ENCODE results near the gene PLTP.
A peak's percentile ranks its signal among the peaks of the same experiment; 100 is the strongest.
"Not testable (repeated sequence)": the region's sequence is repeated elsewhere in the genome, so short reads cannot be mapped to it uniquely, and the experiment has no call there.

Gene PLTP

DNA sequence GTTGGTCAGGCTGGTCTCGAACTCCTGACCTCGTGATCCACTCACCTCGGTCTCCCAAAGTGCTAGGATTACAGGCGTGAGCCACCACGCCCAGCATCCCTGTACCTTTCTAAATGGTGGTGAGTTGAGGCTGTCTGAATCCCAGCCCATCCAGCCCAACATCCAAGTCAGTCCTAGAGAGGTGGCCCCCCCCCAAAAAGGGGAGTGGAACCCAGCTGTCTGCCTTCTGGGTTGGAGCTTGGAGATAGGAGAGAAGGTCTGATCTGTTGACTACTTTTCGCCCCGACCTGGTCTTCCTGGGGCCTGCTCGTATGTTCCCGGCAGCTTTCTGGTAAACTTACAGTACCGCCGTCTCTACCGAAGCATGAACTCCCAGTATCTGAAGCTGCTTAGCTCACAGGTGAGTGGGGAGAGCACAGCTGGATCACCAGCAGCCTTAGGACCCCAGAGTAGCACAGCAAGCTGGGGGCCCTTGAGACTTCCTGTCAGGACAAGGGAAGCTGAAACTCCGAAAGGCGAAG is 15.3 kb downstream of the PLTP start:
- no peak for DNase-seq

DNA sequence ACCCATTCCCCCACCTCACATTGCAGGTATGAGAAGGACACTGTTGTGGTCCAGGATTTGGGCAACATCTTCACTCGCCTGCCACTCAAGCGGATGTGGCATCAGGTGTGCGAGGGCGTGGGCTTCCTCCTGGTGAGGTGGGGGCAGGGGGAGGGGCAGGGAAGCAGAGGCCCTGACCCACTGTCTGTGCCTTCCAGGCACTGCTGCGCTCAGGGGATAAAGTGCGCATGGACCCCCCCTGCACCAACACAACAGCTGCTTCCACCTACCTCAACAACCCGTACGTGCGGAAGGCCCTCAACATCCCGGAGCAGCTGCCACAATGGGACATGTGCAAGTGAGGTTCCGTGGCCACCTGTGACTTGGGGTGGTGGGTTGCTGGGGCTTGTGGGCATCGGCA is 17.2 kb downstream of the PLTP start:
- no peak for DNase-seq

DNA sequence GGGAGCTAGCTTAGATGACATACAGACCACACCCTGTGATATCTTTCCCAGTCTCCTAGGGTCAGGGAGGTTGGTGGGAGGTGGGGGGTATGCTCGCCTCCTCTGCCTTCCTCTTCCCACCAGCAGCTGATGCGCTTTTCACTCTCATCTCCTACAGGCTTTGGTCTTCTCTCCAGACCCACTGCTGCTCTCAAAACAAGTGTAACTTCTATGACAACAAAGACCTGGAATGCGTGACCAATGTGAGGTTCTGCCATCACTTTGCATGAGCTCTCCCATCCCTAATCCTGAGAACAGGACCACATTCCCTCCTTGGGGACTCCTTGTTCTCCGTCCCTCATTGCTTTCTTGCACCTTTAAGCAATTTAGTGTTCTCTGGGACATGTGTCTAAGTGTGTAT is 18.1 kb downstream of the PLTP start:
- no peak for DNase-seq

DNA sequence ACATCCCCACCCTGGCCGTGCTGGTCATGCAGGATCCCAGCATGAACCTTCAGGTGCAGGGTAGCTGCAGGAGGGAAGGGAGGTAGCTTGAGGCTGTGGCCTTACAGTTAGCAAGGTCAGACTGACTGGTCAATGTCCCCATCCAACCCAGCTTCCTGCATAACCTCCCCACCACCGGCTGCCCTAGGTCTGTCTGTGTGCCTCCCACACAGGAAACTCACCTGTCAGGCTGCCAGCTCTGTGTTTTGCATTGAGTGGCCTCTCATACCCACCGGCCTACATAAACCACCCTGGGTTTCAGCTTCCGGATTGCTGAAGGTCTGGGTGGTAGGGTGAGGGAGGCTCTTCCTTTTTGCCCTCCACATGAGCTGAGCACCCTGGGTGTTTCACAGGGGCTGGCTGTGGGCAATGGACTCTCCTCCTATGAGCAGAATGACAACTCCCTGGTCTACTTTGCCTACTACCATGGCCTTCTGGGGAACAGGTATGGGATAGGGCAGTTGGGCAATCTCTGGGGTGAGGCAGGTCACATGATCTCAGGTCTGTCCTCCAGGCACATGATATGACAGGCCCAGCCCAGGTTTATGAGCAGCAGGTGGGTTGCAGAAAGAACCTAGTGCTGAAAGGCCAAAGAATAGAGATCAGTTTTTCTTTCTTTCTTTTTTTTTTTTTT is 19.0 kb downstream of the PLTP start:
- no peak for DNase-seq

DNA sequence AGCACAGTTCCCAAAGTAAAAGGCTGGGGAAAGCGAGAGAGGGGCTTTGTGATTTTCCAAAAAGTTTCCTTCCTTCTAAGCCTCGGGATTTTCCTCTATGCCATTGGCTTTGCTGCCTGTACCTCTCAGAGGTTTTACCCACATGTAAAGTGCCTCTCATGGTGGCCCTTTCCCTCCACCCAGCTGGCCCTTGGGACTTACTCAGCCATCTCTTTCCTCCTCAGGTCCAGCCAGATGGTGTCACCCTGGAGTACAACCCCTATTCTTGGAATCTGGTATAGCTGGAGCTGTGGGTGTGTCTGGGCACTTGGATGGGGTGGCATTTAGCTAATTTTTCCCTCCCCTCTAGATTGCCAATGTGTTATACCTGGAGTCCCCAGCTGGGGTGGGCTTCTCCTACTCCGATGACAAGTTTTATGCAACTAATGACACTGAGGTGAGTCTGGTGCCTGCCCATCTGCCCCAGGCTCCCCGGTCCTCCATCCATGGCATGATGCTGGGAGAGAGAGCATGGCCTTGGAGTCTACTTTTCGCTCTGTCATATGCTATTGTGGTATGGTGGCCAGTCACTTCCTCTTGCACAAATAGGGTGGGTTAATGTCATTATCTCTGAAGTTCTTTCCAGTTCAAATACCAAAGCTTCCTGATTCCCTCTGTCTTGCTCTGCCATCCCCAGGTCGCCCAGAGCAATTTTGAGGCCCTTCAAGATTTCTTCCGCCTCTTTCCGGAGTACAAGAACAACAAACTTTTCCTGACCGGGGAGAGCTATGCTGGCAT is 19.7 kb downstream of the PLTP start:
- peak in 1 of 2 experiments; percentile 33 for DNase-seq

DNA sequence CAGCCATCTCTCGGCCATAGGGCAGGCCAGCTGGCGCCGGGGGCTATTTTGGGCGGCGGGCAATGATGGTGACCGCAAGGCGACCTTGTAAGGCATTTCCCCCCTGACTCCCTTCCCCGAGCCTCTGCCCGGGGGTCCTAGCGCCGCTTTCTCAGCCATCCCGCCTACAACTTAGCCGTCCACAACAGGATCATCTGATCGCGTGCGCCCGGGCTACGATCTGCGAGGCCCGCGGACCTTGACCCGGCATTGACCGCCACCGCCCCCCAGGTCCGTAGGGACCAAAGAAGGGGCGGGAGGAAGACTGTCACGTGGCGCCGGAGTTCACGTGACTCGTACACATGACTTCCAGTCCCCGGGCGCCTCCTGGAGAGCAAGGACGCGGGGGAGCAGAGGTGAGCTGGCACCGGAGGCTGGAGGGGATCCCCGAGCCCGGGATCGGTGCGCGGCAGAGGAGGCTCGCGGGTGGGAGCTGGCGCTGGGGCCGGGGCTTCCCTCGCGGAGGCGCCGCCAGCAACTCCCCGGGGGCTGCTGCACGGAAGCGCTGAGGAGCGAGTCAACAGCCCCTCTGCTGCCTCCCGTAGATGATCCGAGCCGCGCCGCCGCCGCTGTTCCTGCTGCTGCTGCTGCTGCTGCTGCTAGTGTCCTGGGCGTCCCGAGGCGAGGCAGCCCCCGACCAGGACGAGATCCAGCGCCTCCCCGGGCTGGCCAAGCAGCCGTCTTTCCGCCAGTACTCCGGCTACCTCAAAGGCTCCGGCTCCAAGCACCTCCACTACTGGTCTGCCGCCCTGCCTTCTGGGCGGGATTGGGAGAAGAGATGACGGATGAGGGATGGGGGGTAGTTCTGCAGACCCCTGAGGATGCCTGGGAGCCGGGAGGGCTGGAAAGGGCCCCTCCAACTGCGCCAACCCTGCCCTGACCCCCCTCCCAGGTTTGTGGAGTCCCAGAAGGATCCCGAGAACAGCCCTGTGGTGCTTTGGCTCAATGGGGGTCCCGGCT is 20.7 kb downstream of the PLTP start, which contains the start of the genes CTSA and NEURL2:
TSS of gene CTSA (plus strand) at position 351 of the 999 bp plus-strand sequence. CDS start at position 585, 234 bp downstream.
TSS of gene NEURL2 (minus strand) at position 224 of the 999 bp plus-strand sequence. CDS start at position 7, 217 bp downstream.
- peak; percentile 81 to 84 for DNase-seq

DNA sequence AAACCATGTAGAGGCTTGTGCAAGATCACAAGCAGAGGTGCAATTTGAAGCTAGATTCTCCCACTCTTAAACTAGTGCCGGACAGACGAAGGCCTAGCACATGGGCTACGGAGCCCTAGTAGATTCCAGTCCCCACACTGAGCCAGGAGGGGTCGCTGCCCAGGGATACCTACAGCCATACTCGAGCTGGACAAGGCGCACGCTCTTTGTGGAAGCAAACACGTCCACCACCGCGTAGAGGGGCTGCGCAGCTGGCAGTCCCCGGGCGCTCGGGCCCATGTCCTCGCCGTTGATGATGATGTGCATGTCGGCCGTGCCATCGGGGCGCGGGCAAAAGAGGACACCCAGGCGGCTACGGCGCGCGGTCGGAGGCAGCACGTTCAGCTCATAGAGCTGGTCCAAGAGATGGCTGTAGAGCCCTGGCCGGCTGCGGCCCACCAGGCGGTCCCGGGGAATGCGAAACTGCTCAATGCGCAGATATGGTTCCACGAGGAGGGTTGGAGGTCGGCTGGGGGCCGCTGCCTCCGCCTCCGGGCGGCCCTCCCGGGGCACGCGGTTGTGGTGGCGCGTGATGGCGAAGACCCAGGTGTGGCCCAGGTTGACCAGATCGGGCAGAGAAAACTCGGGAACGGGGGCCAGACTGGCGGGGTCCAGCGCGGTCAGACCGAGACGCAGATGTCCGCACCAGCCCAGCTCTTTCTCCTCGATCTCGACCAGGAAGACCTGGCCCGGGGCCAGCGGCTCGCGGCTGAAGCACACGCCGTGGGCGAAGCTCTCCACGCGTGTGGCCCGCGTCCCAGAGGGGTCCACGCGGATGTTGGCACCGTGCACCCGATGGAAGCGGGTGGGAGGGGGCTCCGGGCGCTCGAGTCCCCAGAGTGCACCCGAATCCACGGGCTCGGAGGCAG is 21.6 kb downstream of the PLTP start:
- peak; percentile 44 to 74 for DNase-seq

DNA sequence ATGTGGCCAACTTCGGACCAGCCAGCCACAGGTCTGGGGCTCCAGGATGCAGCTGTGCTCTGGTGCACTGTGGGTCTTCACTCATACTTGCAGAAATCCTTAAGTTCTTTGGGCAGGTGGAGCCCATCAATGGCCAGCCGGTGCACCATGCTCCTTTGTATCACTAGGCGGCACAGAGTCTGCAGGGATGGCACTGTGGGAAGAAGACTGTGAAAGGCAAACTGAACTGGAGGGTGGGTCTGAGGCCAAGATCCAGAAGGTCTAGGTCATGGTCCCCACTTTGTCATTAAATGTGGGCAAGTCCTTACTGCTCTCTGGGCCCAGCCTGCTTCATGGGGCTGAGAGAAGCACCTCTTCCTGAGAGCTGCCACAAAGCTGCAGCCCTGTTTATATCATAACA is 23.3 kb downstream of the PLTP start:
- DNase-seq, result no peak

DNA sequence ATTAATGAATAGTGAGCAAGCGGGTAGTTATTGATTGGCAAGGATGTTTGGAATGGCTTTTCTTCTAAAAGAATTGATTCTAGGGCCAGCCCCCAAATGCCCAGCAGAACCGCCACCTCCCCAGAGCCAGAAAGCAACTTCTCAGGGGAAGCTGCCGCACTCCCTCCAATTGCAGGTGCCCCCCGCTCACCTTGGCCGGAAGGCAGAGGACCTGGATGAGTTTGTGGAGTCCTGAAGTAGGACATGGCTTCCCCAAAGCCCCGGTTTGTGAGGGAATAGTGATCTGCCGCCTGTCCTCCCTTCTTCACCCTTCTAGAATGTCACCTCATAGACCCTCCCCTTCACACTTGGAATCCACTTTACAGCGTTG is 24.6 kb downstream of the PLTP start, which contains the start of gene SPATA25:
TSS of gene SPATA25 (minus strand) at position 277 of the 370 bp plus-strand sequence. CDS start at position 245, 32 bp downstream.
- no peak for DNase-seq

DNA sequence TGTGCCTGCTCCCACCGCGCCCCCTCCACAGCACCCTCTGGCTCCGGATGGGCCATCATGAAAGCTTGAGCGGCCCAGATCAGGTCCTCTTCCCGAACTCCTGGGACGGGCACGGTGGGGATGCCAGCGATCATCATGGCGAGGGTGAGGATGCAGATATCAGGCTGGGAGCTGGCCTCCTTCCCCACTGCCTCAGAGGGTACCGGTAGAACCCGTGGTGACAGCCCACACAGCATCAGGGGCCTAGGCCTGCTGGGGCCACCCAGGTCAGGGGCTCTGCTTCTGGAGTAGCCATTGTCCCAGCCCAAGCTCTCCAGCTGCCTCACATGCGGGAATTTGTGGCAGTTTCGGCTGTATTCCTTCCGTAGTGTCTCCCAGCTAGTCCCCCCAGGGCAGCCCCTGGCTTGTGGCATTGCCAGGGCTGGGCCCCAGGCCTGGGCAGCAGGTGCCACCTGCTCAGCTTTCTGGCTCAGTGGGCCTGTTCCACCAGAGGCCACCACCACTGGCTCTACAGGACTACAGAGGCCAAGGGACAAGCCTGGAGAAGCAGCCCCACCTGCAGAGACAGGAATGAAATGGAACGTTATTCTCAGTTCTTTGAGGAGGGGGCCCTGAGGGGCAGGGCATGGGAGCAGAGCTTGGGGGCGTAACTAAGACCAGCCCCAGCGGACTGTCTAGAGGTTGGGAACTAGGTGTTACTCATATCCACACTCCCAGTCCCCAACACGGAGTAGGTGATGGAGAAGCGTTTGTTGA is 25.2 kb downstream of the PLTP start:
- no peak for DNase-seq

DNA sequence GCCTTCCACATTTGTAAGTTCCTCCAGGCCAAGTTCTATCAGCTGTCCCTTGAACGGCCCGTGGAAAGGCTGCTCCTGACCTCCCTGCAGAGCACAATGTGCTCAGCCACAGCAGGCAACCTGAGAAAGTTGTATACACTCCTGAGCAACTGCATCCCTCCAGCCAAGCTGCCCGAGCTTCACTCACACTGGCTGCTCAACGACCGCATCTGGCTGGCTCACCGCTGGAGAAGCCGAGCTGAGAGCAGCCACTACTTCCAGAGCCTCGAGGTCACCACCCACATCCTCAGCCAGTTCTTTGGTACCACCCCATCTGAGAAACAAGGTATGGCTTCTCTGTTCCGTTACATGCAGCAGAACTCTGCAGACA is 28.9 kb downstream of the PLTP start:
- DNase-seq, result no peak

DNA sequence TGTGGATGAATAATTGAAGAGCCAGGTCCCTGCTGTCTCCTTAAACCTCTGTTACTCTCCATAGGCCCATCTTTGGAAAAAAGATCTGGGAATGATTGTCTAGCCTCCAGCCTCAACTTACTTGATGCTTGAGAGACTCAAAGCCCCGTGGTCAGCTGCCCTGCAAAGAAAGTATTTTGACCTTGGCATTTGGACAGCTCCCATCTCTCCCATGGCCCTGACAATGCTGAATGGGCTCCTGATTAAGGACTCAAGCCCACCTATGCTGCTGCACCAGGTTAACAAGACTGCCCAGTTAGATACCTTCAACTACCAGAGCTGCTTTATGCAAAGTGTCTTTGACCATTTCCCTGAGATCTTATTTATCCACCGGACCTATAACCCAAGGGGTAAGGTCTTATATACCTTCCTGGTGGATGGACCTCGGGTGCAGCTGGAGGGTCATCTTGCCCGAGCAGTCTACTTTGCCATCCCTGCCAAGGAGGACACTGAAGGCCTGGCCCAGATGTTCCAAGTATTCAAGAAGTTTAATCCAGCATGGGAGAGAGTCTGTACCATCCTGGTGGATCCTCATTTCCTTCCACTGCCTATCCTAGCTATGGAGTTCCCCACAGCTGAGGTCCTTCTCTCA is 29.4 kb downstream of the PLTP start:
- DNase-seq, result no peak

DNA sequence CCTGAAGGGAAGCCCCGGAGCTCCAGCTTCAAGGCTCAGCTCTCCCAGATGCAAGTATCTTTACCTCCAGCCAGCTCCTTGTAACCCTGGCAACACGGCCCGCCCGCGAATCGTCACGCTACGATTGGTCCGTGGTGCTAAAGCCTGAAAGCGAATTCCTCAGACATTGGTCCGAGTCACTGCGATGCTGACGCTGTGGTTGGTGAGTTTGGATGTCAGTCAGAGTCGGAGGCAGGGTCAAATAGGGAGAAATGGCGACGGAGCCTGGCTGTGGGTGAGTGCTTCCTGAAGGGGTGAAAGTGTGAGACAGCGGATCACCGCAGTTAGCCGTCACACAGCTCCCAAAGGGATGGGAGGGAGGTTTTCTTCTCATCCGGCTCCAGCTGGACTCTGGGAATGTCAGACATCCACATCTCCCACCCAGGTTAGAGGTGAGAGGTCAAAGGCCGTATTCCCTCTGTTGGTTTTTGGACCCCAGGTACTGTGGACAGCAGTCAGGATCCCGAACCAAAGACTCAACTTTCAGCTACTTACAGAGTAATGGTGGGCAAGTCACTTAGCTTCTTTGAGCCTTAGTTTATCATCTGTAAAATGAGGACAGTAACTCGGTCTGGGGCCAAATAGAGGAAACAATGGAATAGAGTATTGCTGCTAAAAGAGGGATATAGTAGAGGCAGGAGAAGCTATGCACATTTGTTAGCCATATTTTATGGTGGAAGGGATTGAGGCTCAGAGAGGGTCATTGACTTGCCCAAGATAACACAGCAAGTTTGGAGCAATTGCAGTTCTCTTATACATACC is 30.8 kb downstream of the PLTP start, which contains the start of gene ZSWIM1:
TSS of gene ZSWIM1 (plus strand) at position 240 of the 801 bp plus-strand sequence. CDS start 1,366 bp downstream, outside the sequence.
- DNase-seq, result peak; percentile 99

DNA sequence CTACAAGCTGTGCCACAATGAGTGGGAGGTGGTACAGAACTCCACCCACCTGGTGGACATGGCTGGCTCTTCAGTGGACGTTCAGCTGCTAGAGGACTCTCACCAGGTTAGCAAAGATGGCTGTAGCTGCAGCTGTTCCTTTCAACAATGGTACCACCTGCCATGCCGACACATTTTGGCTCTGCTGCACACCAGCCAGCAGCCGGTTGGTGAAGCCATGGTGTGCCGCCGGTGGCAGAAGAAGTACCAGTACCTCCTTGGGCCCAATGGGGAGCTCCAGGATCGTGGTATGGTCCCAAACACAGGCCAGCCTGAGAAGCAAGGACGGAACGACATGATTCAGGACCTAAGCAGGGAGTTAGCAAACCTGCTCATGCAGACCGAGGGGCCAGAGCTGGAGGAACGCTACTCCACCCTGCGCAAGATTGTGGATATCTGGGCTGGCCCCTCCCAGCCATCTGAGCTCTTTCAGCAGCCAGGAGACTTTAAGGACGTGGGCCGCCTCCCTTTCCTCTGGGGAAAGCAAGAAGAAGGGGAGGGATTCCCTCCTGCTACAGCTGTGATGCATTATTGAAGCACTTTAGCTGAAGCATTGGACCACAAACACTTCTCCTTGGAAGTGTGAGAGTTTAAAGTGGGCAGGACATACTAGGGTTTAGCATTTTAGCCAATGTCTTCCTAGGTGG is 33.7 kb downstream of the PLTP start:
- DNase-seq, result peak in 1 of 2 experiments; percentile 13

DNA sequence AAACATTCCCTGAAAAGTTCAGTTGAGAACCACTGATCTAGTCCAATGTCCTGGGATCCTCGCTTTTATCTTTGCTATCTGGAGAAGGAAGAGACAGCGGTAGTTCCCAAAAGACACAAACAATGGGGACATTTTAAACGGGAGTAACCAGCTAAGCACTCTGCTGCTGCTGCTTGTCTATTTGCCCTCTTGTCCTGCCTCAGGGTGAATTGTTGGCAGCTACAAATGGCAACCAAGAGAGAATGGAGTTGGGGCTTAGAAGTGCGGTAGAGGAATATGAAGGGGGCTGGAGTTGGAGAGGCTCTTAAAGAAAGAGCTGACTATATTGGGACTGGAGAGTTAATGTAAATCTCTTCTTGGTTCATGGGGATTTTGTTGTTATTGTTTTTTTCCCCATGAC is 37.4 kb downstream of the PLTP start:
- no peak for DNase-seq

DNA sequence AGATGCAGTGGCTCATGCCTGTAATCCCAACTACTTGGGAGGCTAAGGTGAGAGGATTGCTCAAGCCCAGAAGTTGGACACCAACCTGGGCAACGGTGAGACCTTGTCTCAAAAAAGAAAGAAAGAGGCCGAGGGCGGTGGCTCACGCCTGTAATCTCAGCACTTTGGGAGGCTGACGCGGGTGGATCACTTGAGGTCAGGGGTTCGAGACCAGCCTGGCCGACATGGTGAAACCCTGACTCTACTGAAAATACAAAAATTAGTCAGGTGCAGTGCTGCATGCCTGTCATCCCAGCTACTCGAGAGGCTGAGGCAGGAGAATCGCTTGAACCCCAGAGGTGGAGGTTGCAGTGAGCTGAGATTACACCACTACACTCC is 37.9 kb downstream of the PLTP start:
- DNase-seq, result not testable (repeated sequence)

DNA sequence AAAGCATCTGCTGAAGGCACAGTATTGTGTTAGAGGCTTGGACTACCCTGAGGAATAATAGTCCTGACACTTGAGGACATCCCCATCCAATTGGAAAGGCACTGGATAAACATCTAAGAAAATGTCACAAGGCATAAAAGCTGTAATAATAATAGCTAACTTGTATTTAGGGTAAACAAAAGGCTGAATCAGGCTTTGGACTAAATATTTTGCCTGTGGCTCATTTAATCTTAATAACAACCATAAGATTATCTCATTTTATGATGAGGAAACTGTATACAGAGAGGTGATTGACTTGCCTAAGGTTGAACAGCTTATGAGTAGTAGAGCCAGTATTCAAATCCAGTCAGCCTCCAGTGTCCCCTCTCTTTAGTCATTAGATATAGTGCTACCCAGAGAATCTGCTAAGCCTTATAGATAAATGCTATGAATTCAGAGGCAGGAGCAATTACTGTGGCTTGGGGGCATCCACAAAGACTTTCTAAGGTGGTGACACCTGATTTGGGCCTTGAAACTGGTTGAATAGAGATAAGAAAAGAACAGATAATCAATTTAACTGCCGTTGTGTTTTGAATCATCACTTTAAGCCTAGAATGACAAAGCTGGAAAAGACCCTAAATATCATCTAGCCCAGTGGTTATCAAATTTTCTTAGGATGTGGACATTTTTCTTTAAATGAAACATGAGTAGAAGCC is 38.4 kb downstream of the PLTP start:
- DNase-seq, result no peak

DNA sequence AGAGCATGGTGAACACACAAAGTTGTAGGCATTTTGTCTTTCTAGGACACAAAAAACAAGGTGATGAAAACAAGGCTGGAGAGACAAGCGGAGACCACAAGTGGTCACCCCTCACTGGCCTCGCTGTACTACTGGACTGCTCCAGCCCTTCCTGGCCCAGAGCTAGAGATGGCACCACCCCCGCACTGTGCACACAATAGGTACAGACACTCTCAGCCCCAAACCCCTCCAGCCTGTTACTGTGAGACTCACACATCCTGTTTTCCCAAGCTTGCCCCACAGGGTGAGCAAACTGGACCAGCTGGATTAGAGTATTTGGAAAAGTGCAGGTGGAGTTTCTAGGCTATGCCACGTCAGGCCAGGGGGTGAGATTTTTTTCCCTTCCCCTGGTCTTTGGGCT is 39.3 kb downstream of the PLTP start:
- DNase-seq, result no peak

All from NCI-H524 (cell line).